Vagina (tissue), 2 donors: Measurements from ENCODE around the gene FBXL17.

Experiments used
- CTCF ChIP-seq, 3 experiments: fragments of 450-650 bp in 2 of 3; fragments of 200-600 bp in 1 of 3; sonication (generic) in 1 of 3; IDR thresholded peaks; one replicate each; pipeline ENCODE4 v1.5.1; 2017 to 2019; ENCODE audit warnings: antibody characterized with exemption in 3 of 3, mild to moderate bottlenecking in 2 of 3, moderate library complexity in 2 of 3
- POLR2AphosphoS5 ChIP-seq, 2 donors: sonication (generic); formaldehyde crosslinking; IDR thresholded peaks; one replicate each; pipeline ENCODE4 v1.9.0; 2017; ENCODE audit warnings: antibody characterized with exemption in 2 of 2, mild to moderate bottlenecking in 2 of 2, low read depth in 1 of 2; ENCODE audit not compliant: insufficient read depth in 1 of 2

- TF ChIP-seq POLR2AphosphoS5 (IDR thresholded peaks at IDR 0.05; ENCODE audit: insufficient read depth in 1 of 2, low read depth in 1 of 2) (no peak), CTCF (IDR thresholded peaks at IDR 0.05) (no peak)
Measured at GRCh38 chr5:108238461-108238860, 143.4 kb downstream of the FBXL17 start.
